Measurements from ENCODE around the gene TFEB. TPM values are rescaled to one million over a fixed set of nuclear protein-coding genes. Genes with fewer than 3 reads are reported as not detected.

TFEB gene
- total and polyA plus RNA-seq, 4 donors, result 1.1 to 6.2 (median 3.8) TPM

DNA sequence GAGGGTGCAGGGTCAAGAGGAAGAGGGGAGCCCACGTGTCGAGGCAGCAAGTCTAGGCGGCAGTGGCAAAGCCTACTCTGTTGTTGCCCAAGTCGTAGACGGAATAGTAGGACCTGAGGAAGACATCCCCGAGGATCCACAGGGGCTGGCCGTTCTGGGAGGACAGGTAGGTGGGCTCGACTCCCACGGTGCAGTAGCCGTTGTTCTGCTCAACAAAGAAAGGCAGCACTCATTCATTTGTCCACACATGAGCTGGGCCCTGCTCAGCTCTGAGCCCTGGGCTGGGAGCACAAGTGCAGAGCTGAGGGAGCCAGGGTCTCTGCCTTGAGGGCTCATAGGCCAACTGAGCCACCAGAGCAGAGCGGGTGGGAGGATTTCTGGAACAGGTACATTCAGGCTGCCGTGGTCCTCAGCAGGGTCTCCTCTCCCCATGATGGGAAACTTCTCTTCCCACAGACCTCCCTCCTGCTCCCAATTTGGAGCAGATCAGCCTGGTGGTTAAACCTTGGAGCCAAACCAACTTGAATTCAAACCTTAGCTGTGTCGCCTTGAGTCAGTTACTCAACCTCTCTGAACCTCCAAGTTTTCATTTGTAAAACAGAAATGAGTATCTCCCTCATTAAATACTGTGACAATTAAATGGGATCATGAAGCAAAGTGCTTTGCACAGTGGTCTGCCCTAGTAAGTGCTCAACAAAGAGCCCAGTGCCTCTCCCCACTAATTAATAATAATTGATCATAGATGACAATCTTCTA, 1.6 kb upstream of the TFEB start:
- Histone ChIP-seq H3K27me3 (ENCODE audit: control insufficient read depth in 4 of 4, insufficient read depth in 4 of 4, low read length in 3 of 4) (no peaks in the 10 kb centered on the region), H3K9me3 (ENCODE audit: control insufficient read depth in 4 of 4, low read length in 3 of 4) (no peaks in the 10 kb centered on the region), H3K9ac (ENCODE audit: low read depth in 1 of 2, low read length in 2 of 2) (no peak overlapping the region), H3K27ac (ENCODE audit: low read depth in 1 of 2, low read length in 2 of 2) (no peak overlapping the region), H3K4me3 (ENCODE audit: low read depth in 1 of 3, low read length in 3 of 3) (no peak overlapping the region), H3K36me3 (ENCODE audit: control insufficient read depth in 4 of 4, insufficient read depth in 3 of 4, low read depth in 1 of 4, low read length in 3 of 4) (no peaks in the 10 kb centered on the region), H3K4me1 (ENCODE audit: control insufficient read depth in 4 of 4, insufficient read depth in 4 of 4, low read length in 3 of 4) (peaks cover 0 to 13% (median 7%) of the 10 kb centered on the region in 4 donors)
- TF ChIP-seq EGR1 (IDR thresholded peaks at IDR 0.05; ENCODE audit: low read depth in 2 of 2) (no peak), YY1 (IDR thresholded peaks at IDR 0.05) (no peak), RAD21 (IDR thresholded peaks at IDR 0.05) (no peak)
- DNase-seq (ENCODE audit: low spot score), result no peak
- WGBS, result 89% methylated on average over 13 of the region's 13 CpGs

DNA sequence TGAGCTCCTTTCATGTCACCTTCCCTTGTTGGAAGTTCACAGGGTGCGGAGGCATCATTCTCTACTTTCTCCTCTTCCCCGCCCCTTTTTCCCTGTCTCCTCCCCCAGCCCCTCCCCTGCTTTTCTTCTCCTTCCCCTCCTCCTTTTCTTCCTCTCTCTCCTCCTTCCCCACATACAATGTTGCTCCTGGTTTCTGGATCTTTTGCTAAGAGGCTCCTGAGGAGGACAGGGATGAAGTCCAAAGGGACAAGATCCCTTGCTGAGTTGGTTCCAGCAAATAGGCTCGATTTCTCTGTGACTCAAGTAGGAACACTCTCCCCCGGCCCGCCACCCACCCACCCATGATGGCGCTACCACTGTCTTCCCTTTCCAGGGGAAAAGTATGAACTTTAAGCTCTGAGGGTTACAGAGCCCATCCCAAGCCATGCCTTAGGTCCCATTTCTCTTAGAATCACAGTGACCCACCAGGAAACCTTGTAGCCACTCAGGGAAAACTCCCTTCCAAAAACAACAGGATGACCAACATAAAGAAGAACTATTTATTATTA, 852 bp upstream of the TFEB start:
- H3K9ac ChIP-seq (ENCODE audit: low read depth in 1 of 2, low read length in 2 of 2), result no peak overlapping the region
- no peak overlapping the region for H3K4me3 ChIP-seq (ENCODE audit: low read depth in 1 of 3, low read length in 3 of 3)
- H3K9me3 ChIP-seq (ENCODE audit: control insufficient read depth in 4 of 4, low read length in 3 of 4), result no peaks in the 10 kb centered on the region
- DNase-seq (ENCODE audit: low spot score), result no peak
- no peak overlapping the region for H3K27ac ChIP-seq (ENCODE audit: low read depth in 1 of 2, low read length in 2 of 2)
- H3K4me1 ChIP-seq (ENCODE audit: control insufficient read depth in 4 of 4, insufficient read depth in 4 of 4, low read length in 3 of 4), result peaks cover 0 to 13% (median 7%) of the 10 kb centered on the region in 4 donors
- no peaks in the 10 kb centered on the region for H3K36me3 ChIP-seq (ENCODE audit: control insufficient read depth in 4 of 4, insufficient read depth in 3 of 4, low read depth in 1 of 4, low read length in 3 of 4)
- no peaks in the 10 kb centered on the region for H3K27me3 ChIP-seq (ENCODE audit: control insufficient read depth in 4 of 4, insufficient read depth in 4 of 4, low read length in 3 of 4)
- TF ChIP-seq JUND (IDR thresholded peaks at IDR 0.05) (no peak), RXRA (IDR thresholded peaks at IDR 0.05) (no peak), EGR1 (IDR thresholded peaks at IDR 0.05; ENCODE audit: low read depth in 2 of 2) (no peak), HNF4G (IDR thresholded peaks at IDR 0.05) (no peak), FOXA2 (IDR thresholded peaks at IDR 0.05) (no peak), TAF1 (conservative IDR thresholded peaks at IDR 0.05) (no peak), YY1 (IDR thresholded peaks at IDR 0.05) (no peak), SP1 (IDR thresholded peaks at IDR 0.05) (no peak), HNF4A (conservative IDR thresholded peaks at IDR 0.05) (no peak), FOXA1 (IDR thresholded peaks at IDR 0.05) (no peak), RAD21 (IDR thresholded peaks at IDR 0.05) (no peak)
- TF ChIP-seq, protein P1, sequence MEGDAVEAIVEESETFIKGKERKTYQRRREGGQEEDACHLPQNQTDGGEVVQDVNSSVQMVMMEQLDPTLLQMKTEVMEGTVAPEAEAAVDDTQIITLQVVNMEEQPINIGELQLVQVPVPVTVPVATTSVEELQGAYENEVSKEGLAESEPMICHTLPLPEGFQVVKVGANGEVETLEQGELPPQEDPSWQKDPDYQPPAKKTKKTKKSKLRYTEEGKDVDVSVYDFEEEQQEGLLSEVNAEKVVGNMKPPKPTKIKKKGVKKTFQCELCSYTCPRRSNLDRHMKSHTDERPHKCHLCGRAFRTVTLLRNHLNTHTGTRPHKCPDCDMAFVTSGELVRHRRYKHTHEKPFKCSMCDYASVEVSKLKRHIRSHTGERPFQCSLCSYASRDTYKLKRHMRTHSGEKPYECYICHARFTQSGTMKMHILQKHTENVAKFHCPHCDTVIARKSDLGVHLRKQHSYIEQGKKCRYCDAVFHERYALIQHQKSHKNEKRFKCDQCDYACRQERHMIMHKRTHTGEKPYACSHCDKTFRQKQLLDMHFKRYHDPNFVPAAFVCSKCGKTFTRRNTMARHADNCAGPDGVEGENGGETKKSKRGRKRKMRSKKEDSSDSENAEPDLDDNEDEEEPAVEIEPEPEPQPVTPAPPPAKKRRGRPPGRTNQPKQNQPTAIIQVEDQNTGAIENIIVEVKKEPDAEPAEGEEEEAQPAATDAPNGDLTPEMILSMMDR (IDR thresholded peaks at IDR 0.05; ENCODE audit: low read depth, low read length, missing input control), result no peak
- TF ChIP-seq, protein P2, sequence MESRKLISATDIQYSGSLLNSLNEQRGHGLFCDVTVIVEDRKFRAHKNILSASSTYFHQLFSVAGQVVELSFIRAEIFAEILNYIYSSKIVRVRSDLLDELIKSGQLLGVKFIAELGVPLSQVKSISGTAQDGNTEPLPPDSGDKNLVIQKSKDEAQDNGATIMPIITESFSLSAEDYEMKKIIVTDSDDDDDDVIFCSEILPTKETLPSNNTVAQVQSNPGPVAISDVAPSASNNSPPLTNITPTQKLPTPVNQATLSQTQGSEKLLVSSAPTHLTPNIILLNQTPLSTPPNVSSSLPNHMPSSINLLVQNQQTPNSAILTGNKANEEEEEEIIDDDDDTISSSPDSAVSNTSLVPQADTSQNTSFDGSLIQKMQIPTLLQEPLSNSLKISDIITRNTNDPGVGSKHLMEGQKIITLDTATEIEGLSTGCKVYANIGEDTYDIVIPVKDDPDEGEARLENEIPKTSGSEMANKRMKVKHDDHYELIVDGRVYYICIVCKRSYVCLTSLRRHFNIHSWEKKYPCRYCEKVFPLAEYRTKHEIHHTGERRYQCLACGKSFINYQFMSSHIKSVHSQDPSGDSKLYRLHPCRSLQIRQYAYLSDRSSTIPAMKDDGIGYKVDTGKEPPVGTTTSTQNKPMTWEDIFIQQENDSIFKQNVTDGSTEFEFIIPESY (IDR thresholded peaks at IDR 0.05), result no peak
- TF ChIP-seq, protein P3, sequence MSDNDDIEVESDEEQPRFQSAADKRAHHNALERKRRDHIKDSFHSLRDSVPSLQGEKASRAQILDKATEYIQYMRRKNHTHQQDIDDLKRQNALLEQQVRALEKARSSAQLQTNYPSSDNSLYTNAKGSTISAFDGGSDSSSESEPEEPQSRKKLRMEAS (IDR thresholded peaks at IDR 0.05), result no peak
- TF ChIP-seq, protein P4, sequence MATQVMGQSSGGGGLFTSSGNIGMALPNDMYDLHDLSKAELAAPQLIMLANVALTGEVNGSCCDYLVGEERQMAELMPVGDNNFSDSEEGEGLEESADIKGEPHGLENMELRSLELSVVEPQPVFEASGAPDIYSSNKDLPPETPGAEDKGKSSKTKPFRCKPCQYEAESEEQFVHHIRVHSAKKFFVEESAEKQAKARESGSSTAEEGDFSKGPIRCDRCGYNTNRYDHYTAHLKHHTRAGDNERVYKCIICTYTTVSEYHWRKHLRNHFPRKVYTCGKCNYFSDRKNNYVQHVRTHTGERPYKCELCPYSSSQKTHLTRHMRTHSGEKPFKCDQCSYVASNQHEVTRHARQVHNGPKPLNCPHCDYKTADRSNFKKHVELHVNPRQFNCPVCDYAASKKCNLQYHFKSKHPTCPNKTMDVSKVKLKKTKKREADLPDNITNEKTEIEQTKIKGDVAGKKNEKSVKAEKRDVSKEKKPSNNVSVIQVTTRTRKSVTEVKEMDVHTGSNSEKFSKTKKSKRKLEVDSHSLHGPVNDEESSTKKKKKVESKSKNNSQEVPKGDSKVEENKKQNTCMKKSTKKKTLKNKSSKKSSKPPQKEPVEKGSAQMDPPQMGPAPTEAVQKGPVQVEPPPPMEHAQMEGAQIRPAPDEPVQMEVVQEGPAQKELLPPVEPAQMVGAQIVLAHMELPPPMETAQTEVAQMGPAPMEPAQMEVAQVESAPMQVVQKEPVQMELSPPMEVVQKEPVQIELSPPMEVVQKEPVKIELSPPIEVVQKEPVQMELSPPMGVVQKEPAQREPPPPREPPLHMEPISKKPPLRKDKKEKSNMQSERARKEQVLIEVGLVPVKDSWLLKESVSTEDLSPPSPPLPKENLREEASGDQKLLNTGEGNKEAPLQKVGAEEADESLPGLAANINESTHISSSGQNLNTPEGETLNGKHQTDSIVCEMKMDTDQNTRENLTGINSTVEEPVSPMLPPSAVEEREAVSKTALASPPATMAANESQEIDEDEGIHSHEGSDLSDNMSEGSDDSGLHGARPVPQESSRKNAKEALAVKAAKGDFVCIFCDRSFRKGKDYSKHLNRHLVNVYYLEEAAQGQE (IDR thresholded peaks at IDR 0.05), result no peak
- 80% methylated on average over 6 of the region's 6 CpGs for WGBS

All from liver (tissue), 9 donors.